ENCODE results near the gene ZNF275.

Gene ZNF275

GRCh38 chrX:153320555-153321184 lies 13.3 kb upstream of the ZNF275 start:
- TF ChIP-seq RAD21 (IDR thresholded peaks at IDR 0.05; ENCODE audit: low read depth) (no peak), USF1 (IDR thresholded peaks at IDR 0.05) (no peak), NFIC (IDR thresholded peaks at IDR 0.05) (no peak), EP300 (IDR thresholded peaks at IDR 0.05; ENCODE audit: borderline replicate concordance) (no peak), YY1 (IDR thresholded peaks at IDR 0.05; ENCODE audit: low read depth) (no peak), EGR1 (IDR thresholded peaks at IDR 0.05) (no peak), CEBPB (IDR thresholded peaks at IDR 0.05) (no peak), REST (IDR thresholded peaks at IDR 0.05; ENCODE audit: low read depth) (no peak), MAX (IDR thresholded peaks at IDR 0.05) (no peak), TAF1 (IDR thresholded peaks at IDR 0.05; ENCODE audit: low read depth) (no peak), FOXM1 (IDR thresholded peaks at IDR 0.05; ENCODE audit: borderline replicate concordance, low read depth) (no peak), TEAD4 (IDR thresholded peaks at IDR 0.05) (no peak), ZBTB7A (IDR thresholded peaks at IDR 0.05; ENCODE audit: low read depth) (no peak), CREB1 (IDR thresholded peaks at IDR 0.05; ENCODE audit: low read depth) (no peak), TCF12 (IDR thresholded peaks at IDR 0.05; ENCODE audit: low read depth) (no peak)

GRCh38 chrX:153321381-153322124 lies 12.4 kb upstream of the ZNF275 start, which contains the start of gene PNMA6F:
Gene PNMA6F, minus strand, starts transcription at chrX:153321767. Its CDS starts 1,093 bp downstream, at chrX:153320674.
- TF ChIP-seq TAF1 (IDR thresholded peaks at IDR 0.05; ENCODE audit: low read depth) (no peak), CEBPB (IDR thresholded peaks at IDR 0.05) (no peak), YY1 (IDR thresholded peaks at IDR 0.05; ENCODE audit: low read depth) (no peak), EP300 (IDR thresholded peaks at IDR 0.05; ENCODE audit: borderline replicate concordance) (no peak), TEAD4 (IDR thresholded peaks at IDR 0.05) (no peak), EGR1 (IDR thresholded peaks at IDR 0.05) (no peak), TCF12 (IDR thresholded peaks at IDR 0.05; ENCODE audit: low read depth) (no peak), MAX (IDR thresholded peaks at IDR 0.05) (no peak), NFIC (IDR thresholded peaks at IDR 0.05) (no peak), RAD21 (IDR thresholded peaks at IDR 0.05; ENCODE audit: low read depth) (no peak), REST (IDR thresholded peaks at IDR 0.05; ENCODE audit: low read depth) (no peak), FOXM1 (IDR thresholded peaks at IDR 0.05; ENCODE audit: borderline replicate concordance, low read depth) (no peak), CREB1 (IDR thresholded peaks at IDR 0.05; ENCODE audit: low read depth) (no peak), ZBTB7A (IDR thresholded peaks at IDR 0.05; ENCODE audit: low read depth) (no peak), USF1 (IDR thresholded peaks at IDR 0.05) (no peak)

GRCh38 chrX:153327561-153327960 lies 6.4 kb upstream of the ZNF275 start:
- no peak for TF ChIP-seq ZBTB7A (IDR thresholded peaks at IDR 0.05; ENCODE audit: low read depth)
- TF ChIP-seq TEAD4 (IDR thresholded peaks at IDR 0.05) = no peak
- TF ChIP-seq USF1 (IDR thresholded peaks at IDR 0.05) = no peak
- no peak for TF ChIP-seq NFIC (IDR thresholded peaks at IDR 0.05)
- TF ChIP-seq EP300 (IDR thresholded peaks at IDR 0.05; ENCODE audit: borderline replicate concordance) = no peak
- TF ChIP-seq REST (IDR thresholded peaks at IDR 0.05; ENCODE audit: low read depth) = no peak
- TF ChIP-seq CEBPB (IDR thresholded peaks at IDR 0.05) = no peak
- TF ChIP-seq MAX (IDR thresholded peaks at IDR 0.05) = no peak
- TF ChIP-seq EGR1 (IDR thresholded peaks at IDR 0.05) = no peak
- TF ChIP-seq TAF1 (IDR thresholded peaks at IDR 0.05; ENCODE audit: low read depth) = no peak
- no peak for TF ChIP-seq TCF12 (IDR thresholded peaks at IDR 0.05; ENCODE audit: low read depth)
- no peak for TF ChIP-seq FOXM1 (IDR thresholded peaks at IDR 0.05; ENCODE audit: borderline replicate concordance, low read depth)
- TF ChIP-seq YY1 (IDR thresholded peaks at IDR 0.05; ENCODE audit: low read depth) = no peak
- no peak for TF ChIP-seq RAD21 (IDR thresholded peaks at IDR 0.05; ENCODE audit: low read depth)
- no peak for TF ChIP-seq CREB1 (IDR thresholded peaks at IDR 0.05; ENCODE audit: low read depth)
